Measurements from ENCODE around the gene ALDOC. TPM values are rescaled to one million over a fixed set of nuclear protein-coding genes. Genes with fewer than 3 reads are reported as not detected.

Gene ALDOC
- total RNA-seq, 1 experiment from 2014 or later, result 309 TPM

- Histone ChIP-seq H3K4me2 (ENCODE audit: low read depth, low read length, poor library complexity, severe bottlenecking) (no peak overlapping the region), H3K4me1 (ENCODE audit: low read length) (peaks cover 34% of the 10 kb centered on the region), H3K27ac (ENCODE audit: low read length) (no peak overlapping the region), H3K36me3 (ENCODE audit: insufficient read depth, low read length) (peaks cover 29% of the 10 kb centered on the region; the same call in 1 of the 2 replicates), H3K4me3 (ENCODE audit: low read length) (no peak overlapping the region), H2AFZ (ENCODE audit: low read length) (no peak overlapping the region), H4K20me1 (ENCODE audit: insufficient read depth, low read depth, low read length) (peaks cover 17% of the 10 kb centered on the region; the same call in 1 of the 2 replicates), H3K9me2 (replicated peaks; ENCODE audit: insufficient read depth, low read length) (no peaks in the 10 kb centered on the region), H3K79me2 (ENCODE audit: low read length) (no peaks in the 10 kb centered on the region), H3K9me3 (ENCODE audit: low read length) (no peaks in the 10 kb centered on the region), H3K27me3 (ENCODE audit: low read length) (no peaks in the 10 kb centered on the region), H3K9ac (ENCODE audit: low read length) (no peak overlapping the region)
- DNase-seq, result no peak
Observed at GRCh38 chr17:28554565-28554964, 22.1 kb downstream of the ALDOC start.

GRCh38 chr17:28553000-28553505 lies 23.6 kb downstream of the ALDOC start:
- H3K79me2 ChIP-seq (ENCODE audit: low read length), result no peaks in the 10 kb centered on the region
- no peaks in the 10 kb centered on the region for H3K9me3 ChIP-seq (ENCODE audit: low read length)
- H3K9ac ChIP-seq (ENCODE audit: low read length), result 0 out of 2 replicates have a peak overlapping the region, but pooled peaks have one; percentile 11
- peaks cover 42% of the 10 kb centered on the region for H3K4me1 ChIP-seq (ENCODE audit: low read length)
- H3K36me3 ChIP-seq (ENCODE audit: insufficient read depth, low read length), result peaks cover 23% of the 10 kb centered on the region; the same call in 1 of the 2 replicates
- H3K4me3 ChIP-seq (ENCODE audit: low read length), result no peak overlapping the region
- DNase-seq, result no peak
- peak overlapping the region; percentile 74 for H3K4me2 ChIP-seq (ENCODE audit: low read depth, low read length, poor library complexity, severe bottlenecking)
- no peaks in the 10 kb centered on the region for H3K9me2 ChIP-seq (replicated peaks; ENCODE audit: insufficient read depth, low read length)
- no peak overlapping the region for H2AFZ ChIP-seq (ENCODE audit: low read length)
- no peak overlapping the region for H3K27ac ChIP-seq (ENCODE audit: low read length)
- H3K27me3 ChIP-seq (ENCODE audit: low read length), result no peaks in the 10 kb centered on the region
- H4K20me1 ChIP-seq (ENCODE audit: insufficient read depth, low read depth, low read length), result peaks cover 17% of the 10 kb centered on the region; the same call in 1 of the 2 replicates

GRCh38 chr17:28552176-28552999 lies 24.3 kb downstream of the ALDOC start, which contains the start of gene UNC119:
Gene UNC119, minus strand, starts transcription at chr17:28552624. Its CDS starts 67 bp downstream, at chr17:28552557.
- H3K9me3 ChIP-seq (ENCODE audit: low read length), result no peaks in the 10 kb centered on the region
- H3K4me3 ChIP-seq (ENCODE audit: low read length), result peak within 1 kb of the TSS; percentile 81
- peak within 1 kb of the TSS; percentile 86 for H3K9ac ChIP-seq (ENCODE audit: low read length)
- DNase-seq, result peak; percentile 94
- peaks cover 17% of the 10 kb centered on the region; the same call in 1 of the 2 replicates for H4K20me1 ChIP-seq (ENCODE audit: insufficient read depth, low read depth, low read length)
- peaks cover 42% of the 10 kb centered on the region for H3K4me1 ChIP-seq (ENCODE audit: low read length)
- peak within 1 kb of the TSS; percentile 74 for H3K4me2 ChIP-seq (ENCODE audit: low read depth, low read length, poor library complexity, severe bottlenecking)
- H3K27me3 ChIP-seq (ENCODE audit: low read length), result no peaks in the 10 kb centered on the region
- no peak within 1 kb of the TSS for H3K27ac ChIP-seq (ENCODE audit: low read length)
- H3K9me2 ChIP-seq (replicated peaks; ENCODE audit: insufficient read depth, low read length), result no peaks in the 10 kb centered on the region
- no peak within 1 kb of the TSS for H2AFZ ChIP-seq (ENCODE audit: low read length)
- peaks cover 17% of the 10 kb centered on the region; the same call in 1 of the 2 replicates for H3K36me3 ChIP-seq (ENCODE audit: insufficient read depth, low read length)
- no peaks in the 10 kb centered on the region for H3K79me2 ChIP-seq (ENCODE audit: low read length)

GRCh38 chr17:28551421-28552175 lies 25.1 kb downstream of the ALDOC start:
- peaks cover 16% of the 10 kb centered on the region; the same call in 1 of the 2 replicates for H3K36me3 ChIP-seq (ENCODE audit: insufficient read depth, low read length)
- peaks cover 17% of the 10 kb centered on the region; the same call in 1 of the 2 replicates for H4K20me1 ChIP-seq (ENCODE audit: insufficient read depth, low read depth, low read length)
- peak overlapping the region; percentile 86 for H3K9ac ChIP-seq (ENCODE audit: low read length)
- H3K27me3 ChIP-seq (ENCODE audit: low read length), result no peaks in the 10 kb centered on the region
- no peaks in the 10 kb centered on the region for H3K79me2 ChIP-seq (ENCODE audit: low read length)
- H3K9me3 ChIP-seq (ENCODE audit: low read length), result no peaks in the 10 kb centered on the region
- H3K9me2 ChIP-seq (replicated peaks; ENCODE audit: insufficient read depth, low read length), result no peaks in the 10 kb centered on the region
- no peak overlapping the region for H2AFZ ChIP-seq (ENCODE audit: low read length)
- H3K4me2 ChIP-seq (ENCODE audit: low read depth, low read length, poor library complexity, severe bottlenecking), result peak overlapping the region; percentile 74
- no peak overlapping the region for H3K27ac ChIP-seq (ENCODE audit: low read length)
- DNase-seq, result no peak
- H3K4me3 ChIP-seq (ENCODE audit: low read length), result peak overlapping the region; percentile 81
- H3K4me1 ChIP-seq (ENCODE audit: low read length), result peaks cover 42% of the 10 kb centered on the region

- H3K27ac ChIP-seq (ENCODE audit: low read length), result no peak overlapping the region
- peak overlapping the region; percentile 74 for H3K4me2 ChIP-seq (ENCODE audit: low read depth, low read length, poor library complexity, severe bottlenecking)
- H3K9ac ChIP-seq (ENCODE audit: low read length), result 0 out of 2 replicates have a peak overlapping the region, but pooled peaks have one; percentile 86
- peaks cover 17% of the 10 kb centered on the region; the same call in 1 of the 2 replicates for H4K20me1 ChIP-seq (ENCODE audit: insufficient read depth, low read depth, low read length)
- H3K79me2 ChIP-seq (ENCODE audit: low read length), result no peaks in the 10 kb centered on the region
- no peaks in the 10 kb centered on the region for H3K9me2 ChIP-seq (replicated peaks; ENCODE audit: insufficient read depth, low read length)
- peaks cover 10% of the 10 kb centered on the region for H3K36me3 ChIP-seq (ENCODE audit: insufficient read depth, low read length)
- DNase-seq, result no peak
- H3K27me3 ChIP-seq (ENCODE audit: low read length), result no peaks in the 10 kb centered on the region
- no peaks in the 10 kb centered on the region for H3K9me3 ChIP-seq (ENCODE audit: low read length)
- peaks cover 42% of the 10 kb centered on the region for H3K4me1 ChIP-seq (ENCODE audit: low read length)
- H3K4me3 ChIP-seq (ENCODE audit: low read length), result no peak overlapping the region; the same call in 1 of the 2 replicates
- no peak overlapping the region for H2AFZ ChIP-seq (ENCODE audit: low read length)
Observed at GRCh38 chr17:28550858-28551257, 25.8 kb downstream of the ALDOC start.

- Histone ChIP-seq H3K4me1 (ENCODE audit: low read length) (peaks cover 42% of the 10 kb centered on the region), H4K20me1 (ENCODE audit: insufficient read depth, low read depth, low read length) (peaks cover 17% of the 10 kb centered on the region; the same call in 1 of the 2 replicates), H2AFZ (ENCODE audit: low read length) (no peak overlapping the region), H3K9me3 (ENCODE audit: low read length) (no peaks in the 10 kb centered on the region), H3K4me3 (ENCODE audit: low read length) (no peak overlapping the region), H3K9ac (ENCODE audit: low read length) (no peak overlapping the region), H3K9me2 (replicated peaks; ENCODE audit: insufficient read depth, low read length) (no peaks in the 10 kb centered on the region), H3K27ac (ENCODE audit: low read length) (no peak overlapping the region), H3K4me2 (ENCODE audit: low read depth, low read length, poor library complexity, severe bottlenecking) (no peak overlapping the region), H3K27me3 (ENCODE audit: low read length) (no peaks in the 10 kb centered on the region), H3K36me3 (ENCODE audit: insufficient read depth, low read length) (peaks cover 1% of the 10 kb centered on the region; the same call in 1 of the 2 replicates), H3K79me2 (ENCODE audit: low read length) (no peaks in the 10 kb centered on the region)
- DNase-seq, result peak; percentile 55
Observed at GRCh38 chr17:28549236-28550132, 27.2 kb downstream of the ALDOC start.

GRCh38 chr17:28548417-28549130 lies 28.1 kb downstream of the ALDOC start:
- Histone ChIP-seq H3K9me3 (ENCODE audit: low read length) (no peaks in the 10 kb centered on the region), H3K36me3 (ENCODE audit: insufficient read depth, low read length) (no peaks in the 10 kb centered on the region; the same call in 1 of the 2 replicates), H4K20me1 (ENCODE audit: insufficient read depth, low read depth, low read length) (peaks cover 17% of the 10 kb centered on the region; the same call in 1 of the 2 replicates), H3K4me2 (ENCODE audit: low read depth, low read length, poor library complexity, severe bottlenecking) (no peak overlapping the region), H2AFZ (ENCODE audit: low read length) (no peak overlapping the region), H3K4me1 (ENCODE audit: low read length) (peaks cover 42% of the 10 kb centered on the region), H3K4me3 (ENCODE audit: low read length) (no peak overlapping the region), H3K9me2 (replicated peaks; ENCODE audit: insufficient read depth, low read length) (no peaks in the 10 kb centered on the region), H3K27ac (ENCODE audit: low read length) (no peak overlapping the region), H3K27me3 (ENCODE audit: low read length) (no peaks in the 10 kb centered on the region), H3K79me2 (ENCODE audit: low read length) (no peaks in the 10 kb centered on the region), H3K9ac (ENCODE audit: low read length) (no peak overlapping the region)
- no peak for DNase-seq
